ENCODE measurements around the gene IL6R.
"Not testable (repeated sequence)": the region's sequence is repeated elsewhere in the genome, so short reads cannot be mapped to it uniquely, and the experiment has no call there.

The IL6R gene

DNA sequence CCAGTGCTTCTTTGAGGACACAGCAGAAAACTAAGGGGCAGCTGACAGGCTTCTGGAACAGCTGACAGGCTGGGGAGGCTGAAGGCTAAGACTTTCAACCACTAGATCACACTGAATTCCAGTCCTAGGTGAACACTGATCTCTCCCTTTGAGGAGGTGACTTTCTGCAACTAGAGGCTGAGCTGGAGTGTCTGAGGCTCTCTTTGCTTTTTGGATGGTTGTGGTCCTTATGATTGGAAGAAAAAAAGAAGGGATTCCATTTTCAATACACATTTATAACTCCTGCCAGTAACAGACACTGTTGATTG is 1.4 kb downstream of the IL6R start:
- FAIRE-seq (no peak), DNase-seq (ENCODE audit: insufficient read length, low spot score) (no peak)

DNA sequence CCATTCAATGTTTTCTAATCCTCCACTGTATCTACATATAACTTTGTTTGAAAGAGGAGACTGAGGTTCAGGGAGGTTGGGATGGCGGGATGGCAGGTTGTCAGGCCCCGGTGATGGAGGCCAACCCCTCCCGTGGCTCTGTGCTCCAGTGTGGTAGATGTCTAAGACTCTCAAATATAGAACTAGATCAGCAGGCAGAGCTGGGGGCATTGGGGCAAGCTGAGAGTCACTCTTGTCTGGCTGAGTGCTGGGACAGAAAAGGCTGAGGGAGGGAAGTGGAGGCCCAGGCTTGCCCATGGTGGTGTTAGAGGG is 1.7 kb downstream of the IL6R start:
- no peak for DNase-seq (ENCODE audit: insufficient read length, low spot score)
- no peak for FAIRE-seq

DNA sequence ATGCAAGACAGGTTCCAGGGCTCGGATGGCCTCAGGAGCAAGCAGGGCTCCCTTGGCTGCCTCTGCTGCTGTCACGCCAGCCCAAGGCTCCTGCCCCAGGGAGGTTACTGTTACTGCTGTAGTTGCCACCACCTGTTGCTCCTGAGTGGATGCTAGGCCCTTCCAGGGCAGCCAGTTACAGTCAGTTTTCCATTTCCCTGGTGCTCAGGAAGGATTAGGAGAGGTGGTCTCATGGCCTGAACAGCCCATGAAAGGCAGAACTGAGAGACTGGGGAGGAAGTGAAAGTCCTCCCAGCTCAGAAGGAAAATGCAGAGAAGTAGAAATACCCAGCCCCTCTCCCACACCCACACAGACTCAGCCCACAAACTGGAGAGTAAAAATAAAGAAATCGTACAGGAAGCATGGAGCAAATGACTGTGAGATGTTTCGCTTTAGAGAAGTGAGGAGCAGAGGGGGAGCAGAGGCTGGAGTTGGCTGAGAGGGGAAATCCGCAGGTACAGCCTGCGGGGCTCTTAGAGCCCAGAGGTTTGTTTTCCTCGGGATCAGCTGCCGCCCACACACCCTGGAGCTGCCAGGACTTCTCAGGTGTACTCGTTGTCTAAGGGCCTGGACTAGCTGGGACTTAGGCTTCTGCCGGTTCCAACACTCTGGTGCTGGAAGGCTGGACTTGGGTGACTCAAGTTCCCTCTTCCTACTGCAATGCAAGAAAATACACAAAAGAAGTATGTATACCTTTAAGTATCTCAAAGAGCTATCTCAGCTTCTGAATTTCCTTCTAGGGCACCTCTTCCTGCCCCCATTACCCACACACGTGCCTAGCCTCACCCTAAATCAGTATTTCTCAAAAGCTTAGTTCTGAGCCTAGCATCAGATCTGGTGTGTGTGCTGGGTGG is 2.3 kb downstream of the IL6R start:
- FAIRE-seq = no peak
- DNase-seq (ENCODE audit: insufficient read length, low spot score) = no peak

DNA sequence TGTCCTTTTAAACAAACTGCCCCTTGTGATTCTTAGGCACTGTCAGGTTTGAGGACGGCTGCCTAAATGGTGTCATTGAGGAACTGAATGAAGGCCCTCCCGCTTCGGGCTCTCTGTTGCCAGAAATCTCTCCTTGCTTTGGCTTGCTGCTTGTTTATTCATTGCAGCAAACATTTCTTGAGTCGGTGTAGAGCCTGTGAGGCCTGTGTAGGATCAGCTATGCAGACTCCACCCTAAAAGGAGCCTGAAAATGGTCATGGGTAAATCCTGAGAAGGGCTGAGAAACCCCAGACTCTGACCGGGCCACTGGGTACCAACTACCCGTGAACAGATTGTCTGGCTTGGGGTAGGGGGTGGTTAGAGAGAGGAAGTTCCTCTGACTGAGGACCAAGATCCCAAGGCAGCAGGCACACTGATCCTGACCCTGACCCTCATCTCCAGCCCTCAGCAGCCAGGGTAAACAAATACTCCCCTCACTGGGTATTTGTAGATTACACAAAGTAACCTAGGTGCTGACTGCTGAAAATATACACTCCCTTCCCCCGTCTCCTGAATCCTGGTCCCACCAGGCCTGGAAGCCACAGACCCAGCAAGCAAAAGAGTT is 3.1 kb downstream of the IL6R start:
- FAIRE-seq = no peak
- DNase-seq (ENCODE audit: insufficient read length, low spot score) = no peak

DNA sequence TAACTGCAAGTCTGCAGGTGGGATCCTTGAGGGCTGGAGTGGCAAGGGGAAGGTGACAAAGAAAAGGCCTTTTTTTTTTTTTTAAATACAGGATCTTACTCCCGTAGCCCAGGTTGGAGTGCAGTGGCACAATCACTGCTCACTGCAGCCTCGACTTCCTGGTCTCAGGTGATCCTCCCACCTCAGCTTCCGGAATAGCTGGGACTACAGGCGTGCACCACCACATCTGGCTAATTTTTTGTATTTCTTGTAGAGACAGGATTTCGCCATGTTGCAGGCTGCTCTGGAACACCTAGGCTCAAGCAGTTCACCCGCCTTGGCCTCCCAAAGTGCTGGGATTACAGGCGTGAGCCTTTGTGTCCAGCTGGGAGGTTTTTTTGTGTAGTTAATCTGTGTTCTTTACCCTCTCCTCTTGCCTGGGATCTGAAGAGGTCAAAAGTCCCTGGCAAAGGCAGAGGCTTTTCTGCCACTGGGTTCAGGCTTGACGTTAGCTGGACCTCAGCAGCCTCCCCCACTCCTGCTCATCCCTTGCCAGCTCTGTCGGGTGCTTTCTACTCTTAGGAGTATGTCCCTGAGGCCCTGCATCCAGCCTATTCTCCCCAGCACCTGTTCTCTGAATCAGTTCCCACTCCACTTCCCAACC is 5.2 kb downstream of the IL6R start:
- FAIRE-seq = no peak

DNA sequence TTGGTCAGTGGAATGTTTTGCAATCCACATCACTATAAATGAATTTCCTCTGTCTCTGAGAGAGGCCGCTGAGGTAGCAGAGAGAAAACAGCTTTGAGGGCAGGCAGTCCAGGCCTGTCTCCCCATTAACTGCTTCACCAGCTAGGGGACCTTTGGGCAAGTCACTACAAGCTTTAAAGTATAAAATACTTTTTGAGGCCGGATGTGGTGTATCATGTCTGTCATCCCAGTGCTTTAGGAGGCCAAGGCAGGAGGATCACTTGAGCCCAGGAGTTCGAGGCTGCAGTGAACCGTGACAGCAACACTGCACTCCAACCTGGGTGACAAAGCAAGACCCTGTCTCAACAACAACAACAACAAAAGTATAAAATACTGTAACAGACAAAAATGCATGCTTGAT is 6.4 kb downstream of the IL6R start:
- no peak for DNase-seq (ENCODE audit: insufficient read length, low spot score)
- no peak for FAIRE-seq

More for the DNA sequence above, 5.2 kb downstream of the IL6R start:
- no peak for DNase-seq (ENCODE audit: insufficient read length, low spot score)

DNA sequence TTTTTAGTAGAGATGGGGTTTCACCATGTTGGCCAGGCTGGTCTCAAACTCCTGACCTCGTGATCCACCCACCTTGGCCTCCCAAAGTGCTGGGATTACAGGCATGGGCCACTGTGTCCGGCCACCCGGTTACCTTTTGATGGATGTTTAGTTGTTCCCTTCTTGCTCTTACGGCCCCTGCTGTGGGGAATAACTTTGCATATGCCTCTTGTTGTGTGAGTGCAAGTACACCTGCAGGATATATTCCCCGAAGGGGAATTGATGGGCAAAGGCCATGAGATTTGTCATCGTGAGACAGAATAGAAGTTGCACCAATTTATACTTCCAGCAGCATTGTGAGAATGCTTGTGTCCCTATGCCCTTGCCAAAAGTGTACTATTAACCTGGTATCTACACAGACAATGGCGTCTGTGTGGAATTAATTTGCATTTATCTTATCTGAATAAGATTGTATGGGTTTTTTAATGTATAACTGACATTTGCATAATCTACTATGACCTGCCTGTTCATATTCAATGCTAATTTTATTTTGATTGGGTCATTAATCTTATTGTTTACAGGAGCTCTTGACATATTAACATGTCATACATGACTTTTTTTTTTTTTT is 8.1 kb downstream of the IL6R start:
- no peak for DNase-seq (ENCODE audit: insufficient read length, low spot score)
- FAIRE-seq = no peak

DNA sequence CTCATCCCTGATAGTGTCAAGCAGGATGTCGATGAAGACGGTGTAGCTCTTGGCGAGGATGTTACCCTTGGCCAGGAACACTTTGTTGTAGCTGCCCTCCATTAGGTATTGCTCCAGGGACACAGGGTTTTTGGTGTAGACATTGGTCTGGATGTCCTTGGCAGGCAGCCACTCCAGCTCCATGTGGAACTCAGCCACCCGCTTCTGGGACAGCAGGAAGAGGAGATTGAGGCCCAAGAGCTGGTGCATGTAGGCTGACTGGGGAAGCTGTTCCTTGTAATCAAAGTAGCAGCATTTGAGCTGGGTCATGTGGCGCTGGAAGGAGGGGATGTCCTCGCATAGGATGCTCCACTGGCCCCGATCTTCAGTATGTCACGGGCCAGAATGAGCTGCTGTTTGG is 9.5 kb downstream of the IL6R start:
- FAIRE-seq (no peak), DNase-seq (ENCODE audit: insufficient read length, low spot score) (no peak)

DNA sequence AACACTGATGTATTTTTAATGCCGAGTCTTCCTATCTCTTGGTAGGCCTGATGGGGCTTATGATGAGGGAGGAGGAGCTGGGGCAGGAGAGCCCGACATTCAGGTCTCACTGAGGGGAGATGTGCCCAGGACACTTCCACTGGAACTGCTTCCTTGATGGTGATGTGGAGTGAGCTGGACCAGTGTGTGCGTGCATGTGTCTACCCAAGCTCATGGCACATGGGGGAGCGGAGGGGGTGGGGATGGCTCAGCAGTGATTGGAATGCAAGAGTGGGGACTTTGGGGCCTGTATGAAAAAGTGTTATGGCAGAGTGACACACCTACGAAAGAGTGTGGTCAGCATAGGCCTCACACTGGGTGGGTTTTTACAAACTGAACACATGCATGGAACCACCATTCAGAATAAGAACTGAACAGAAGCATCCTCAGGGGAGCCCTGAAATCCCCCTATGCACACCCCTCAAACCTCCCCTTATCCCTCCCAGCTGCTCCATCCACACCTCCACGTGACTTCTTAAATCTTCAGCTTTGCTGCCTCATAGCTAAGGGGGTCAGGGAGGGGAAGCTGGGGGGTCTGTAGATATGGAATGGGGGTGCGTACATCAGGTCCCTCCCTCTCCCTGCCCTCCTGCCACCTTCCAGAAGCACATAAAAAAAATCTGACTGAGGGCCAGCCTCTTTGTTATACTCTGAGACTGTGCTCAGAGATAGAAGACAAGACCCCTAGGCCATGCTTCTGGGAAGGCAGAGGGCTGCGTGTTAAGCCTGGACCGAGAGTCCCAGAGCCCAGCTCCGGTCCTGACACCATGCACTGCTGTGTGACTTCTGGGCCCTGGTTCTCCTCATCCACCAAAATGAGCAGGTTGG is 11.6 kb downstream of the IL6R start:
- FAIRE-seq (no peak), DNase-seq (ENCODE audit: insufficient read length, low spot score) (no peak)

DNA sequence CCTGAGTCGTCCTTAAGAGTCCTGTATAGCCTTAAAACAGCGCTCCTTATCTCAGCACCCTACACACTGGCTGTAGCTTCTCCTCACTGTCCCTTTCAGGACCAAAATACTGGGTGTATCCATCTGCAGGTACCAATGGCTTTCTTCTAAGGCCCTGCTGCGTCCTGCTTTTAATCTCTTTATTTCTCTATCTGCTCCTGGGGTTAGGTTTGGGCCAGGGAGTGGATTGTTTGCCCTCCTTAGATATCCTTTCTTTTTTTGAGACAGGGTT is 12.1 kb downstream of the IL6R start:
- DNase-seq (ENCODE audit: insufficient read length, low spot score) (no peak), FAIRE-seq (no peak)

DNA sequence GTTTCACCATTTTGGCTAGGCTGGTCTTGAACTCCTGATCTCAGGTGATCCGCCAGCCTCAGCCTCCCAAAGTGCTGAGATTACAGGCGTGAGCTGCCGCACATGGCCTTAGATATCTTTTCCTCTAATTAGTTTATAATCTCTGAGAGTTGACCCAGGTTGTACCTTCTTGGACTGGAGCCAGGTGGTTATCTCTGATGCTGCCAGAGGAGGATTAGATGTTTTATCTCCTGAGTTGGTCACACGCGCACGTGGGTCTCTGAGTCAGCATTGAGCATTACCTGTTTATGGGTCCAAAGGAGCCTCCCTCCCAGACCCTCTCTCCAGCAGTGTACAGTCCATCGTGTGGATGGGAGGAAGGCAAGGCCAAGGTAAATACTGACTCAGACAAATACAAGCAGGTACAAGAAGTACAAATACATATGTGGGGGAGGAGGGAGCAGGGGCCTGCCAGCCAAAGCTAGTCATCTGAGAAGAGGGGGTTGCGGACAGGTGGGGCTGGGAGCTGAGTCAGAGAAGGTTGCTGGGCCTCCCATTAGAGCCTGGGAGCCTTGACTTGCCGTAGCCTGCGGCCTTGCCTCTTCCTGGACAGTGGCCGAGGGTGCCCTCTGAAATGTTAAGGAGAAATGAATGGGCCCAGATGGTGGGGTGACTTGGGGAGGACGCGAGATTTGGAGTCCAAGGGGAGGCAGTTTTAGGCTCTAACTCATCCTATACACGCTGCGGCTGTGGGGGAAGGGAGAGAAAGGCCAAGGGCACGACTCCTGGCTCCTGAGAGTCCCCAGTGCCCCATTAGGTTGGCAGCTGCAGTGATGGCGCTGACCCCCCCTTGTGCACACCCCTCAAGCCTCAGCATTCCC is 13.1 kb downstream of the IL6R start:
- FAIRE-seq (no peak), DNase-seq (ENCODE audit: insufficient read length, low spot score) (no peak)

DNA sequence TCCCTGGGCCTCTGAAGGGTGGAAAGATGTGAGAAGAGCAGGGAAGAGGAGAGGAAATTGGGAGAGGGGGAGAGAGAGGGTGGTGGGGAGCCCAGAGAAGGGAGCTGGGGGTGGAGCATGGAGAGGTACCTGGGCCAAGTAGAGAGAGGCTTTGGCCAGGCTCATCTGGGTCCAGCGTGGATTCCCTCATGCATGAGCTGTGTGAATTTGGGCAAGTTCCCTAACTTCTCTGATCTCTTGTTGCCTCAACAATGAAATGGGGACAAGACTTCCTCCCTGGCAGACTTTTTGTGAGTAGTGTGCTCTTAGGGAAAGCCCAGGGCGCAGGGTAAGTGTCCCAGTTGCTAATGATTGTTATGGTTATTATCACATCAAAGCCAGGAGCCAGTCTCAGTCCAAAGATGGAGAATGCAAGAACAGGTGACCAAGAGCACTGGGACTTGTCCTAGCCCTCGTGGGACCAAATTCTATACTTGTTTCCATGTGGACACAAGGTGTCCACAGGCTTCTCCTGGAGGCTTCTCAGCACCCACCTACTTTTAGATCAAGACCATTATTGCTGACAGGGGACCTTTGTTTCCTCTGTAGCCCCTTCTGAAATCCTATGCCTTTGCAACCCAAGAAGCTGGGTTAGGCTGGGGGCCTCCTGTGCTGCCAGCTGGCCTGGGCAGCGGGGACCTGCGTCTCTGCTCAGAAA is 13.9 kb downstream of the IL6R start:
- DNase-seq (ENCODE audit: insufficient read length, low spot score) = no peak
- no peak for FAIRE-seq

DNA sequence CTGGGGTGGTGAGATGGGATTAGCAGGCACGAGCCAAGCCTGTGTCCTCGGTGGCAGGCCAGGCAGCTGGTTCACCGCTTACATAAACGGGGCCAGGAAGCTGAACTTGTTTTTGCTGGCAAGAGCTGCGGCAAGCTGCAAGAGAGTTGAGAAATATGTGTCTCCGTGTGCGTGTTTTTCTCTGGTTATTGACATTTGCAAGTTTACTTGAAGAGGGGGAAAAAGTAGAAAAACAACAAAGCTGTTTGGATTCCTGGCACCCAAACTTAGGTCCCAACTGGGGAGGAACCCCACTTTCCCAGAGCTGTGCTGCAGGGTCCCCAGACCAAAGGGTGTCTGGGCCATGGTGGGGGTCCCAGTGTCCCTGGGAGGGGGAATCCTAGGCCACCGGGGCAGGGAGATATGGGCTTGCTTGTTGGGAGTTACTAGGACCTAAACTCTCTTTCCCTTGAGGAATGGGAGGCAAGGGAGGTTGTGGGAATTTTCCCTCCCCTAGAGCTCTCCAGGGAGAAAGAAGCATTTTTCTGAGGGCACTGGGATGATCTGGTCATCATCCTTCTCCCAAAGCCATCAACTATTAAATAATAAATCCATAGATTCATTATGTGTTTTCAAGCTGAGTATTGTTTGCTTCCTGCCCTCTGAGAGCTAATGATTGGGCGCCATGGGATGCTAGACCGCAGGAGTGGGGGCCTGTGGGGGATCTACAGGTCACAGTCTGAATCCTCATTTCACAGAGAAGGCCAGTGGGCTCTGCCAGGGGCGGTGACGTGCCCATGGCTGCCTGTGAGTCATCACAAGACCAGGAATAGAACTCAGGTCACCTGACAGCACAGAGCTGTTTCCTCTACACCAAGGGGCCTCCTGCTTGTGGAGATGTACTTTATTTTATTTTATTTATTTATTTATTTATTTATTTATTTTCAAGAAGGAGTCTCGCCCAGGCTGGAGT is 14.8 kb downstream of the IL6R start:
- FAIRE-seq = no peak
- peak; percentile 78 for DNase-seq (ENCODE audit: insufficient read length, low spot score)

DNA sequence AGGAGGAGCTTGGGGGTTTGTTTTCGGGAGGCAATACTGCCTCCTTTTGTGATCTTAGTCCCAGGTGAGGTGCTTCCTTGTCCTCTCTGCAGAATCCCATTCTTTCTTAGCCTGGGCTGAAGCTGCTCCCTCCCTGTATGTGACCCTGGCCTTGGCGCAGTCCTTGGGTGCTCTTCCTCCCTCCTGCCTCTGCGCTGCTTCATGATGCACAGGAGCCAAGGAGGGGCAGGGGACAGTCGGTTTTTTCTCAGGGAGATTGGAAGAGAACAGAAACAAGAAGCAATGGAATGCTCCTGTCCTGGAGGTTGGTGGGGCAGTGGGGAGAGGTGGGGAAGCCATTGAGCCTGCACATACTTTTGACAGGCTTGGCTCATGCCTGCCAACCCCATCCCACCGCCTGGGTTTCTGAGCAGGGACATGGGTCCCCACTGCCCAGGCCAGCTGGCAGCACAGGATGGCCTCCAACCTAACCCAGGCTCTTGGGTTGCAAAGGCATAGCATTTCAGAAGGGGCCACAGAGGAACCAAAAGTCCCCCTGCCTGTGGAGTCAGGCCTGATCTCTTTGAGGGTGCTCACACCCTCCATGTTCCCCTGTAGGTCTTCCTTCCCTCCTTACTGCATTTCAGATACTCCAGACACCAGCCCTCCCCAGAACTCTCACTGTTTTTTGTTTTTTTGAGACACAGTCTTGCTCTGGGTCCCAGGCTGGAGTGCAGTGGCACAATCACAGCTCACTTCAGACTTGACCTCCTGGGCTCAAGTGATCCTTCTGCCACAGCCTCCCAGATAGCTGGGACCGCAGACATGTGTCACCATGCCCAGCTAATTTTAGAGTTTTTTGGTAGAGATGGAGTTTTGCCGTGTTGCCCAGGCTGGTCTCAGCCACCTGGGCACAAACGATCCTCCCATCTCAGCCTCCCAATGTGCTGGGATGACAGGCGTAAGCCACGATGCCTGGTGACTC is 16.1 kb downstream of the IL6R start:
- no peak for FAIRE-seq
- DNase-seq (ENCODE audit: insufficient read length, low spot score) = no peak

DNA sequence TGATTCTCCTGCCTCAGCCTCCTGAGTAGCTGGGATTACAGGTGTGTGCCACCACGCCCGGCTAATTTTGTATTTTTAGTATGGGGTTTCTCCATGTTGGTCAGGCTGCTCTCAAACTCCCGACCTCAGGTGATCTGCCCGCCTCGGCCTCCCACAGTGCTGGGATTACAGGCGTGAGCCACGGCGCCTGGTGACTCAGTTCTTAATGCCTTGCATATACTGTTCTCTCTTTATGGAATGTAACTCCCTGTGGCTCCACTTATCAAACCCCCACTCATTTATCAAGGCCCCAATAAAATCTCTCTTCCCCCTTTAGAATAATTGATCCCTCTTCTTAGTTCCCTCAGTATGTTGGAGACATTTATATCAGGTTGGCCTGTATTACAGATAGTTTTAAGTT is 16.9 kb downstream of the IL6R start:
- not testable (repeated sequence) for FAIRE-seq; DNase-seq (ENCODE audit: insufficient read length, low spot score)

DNA sequence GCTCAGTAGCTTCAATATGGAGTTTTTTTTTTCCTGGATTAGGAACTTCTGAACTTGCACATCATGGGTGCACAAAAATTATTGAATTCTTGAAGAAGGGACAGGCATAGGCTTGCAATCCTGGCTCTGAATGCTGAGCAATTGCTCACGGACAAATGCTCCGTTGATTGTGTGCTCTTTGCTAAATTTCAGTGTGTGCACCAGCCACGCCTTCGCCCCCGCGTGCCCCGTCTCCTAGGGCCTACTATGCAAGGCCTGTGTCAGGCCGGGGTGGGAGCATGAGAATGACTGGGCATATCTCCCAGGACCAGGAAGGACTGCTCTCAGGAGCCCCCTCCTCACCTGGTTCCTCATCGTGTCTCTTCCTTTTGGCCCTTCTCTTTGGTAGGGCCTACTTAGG is 17.4 kb downstream of the IL6R start:
- no peak for FAIRE-seq
- DNase-seq (ENCODE audit: insufficient read length, low spot score) = no peak

DNA sequence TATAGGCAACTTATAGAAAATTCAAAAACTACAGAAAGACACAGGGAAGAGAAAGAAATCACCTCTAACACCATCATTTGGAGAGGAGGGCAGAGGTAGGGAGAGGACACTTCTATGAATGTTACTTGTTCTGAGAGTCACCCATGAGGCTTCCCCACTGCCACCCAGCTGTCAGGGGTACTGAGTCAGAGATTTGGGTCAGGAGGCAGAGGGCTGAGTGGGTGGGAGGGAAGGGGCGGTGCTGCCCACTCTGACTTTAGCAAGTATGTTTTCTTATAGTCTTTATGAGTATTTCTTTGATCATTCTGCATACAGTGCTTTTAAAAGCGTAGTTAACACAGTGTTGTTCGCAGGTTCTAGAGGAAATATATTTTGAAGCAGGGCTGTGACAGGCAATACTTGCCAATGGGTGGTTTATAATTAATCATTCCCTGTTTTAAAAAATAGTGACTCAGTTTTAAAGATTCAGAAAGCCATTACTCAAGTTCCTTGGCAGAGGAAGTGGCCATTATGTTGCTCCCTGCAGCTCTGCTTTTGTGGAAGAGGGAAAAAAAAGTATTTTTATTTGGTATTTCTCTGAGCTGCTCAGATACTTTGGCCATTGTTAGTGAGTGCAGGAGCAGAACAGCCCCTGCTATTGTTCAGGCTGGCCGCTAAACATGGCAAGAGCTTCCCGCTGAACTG is 18.3 kb downstream of the IL6R start:
- no peak for FAIRE-seq
- no peak for DNase-seq (ENCODE audit: insufficient read length, low spot score)

All from HTR-8/SVneo (cell line).